Measurements from ENCODE around the gene PTPRT.

Gene PTPRT

DNA sequence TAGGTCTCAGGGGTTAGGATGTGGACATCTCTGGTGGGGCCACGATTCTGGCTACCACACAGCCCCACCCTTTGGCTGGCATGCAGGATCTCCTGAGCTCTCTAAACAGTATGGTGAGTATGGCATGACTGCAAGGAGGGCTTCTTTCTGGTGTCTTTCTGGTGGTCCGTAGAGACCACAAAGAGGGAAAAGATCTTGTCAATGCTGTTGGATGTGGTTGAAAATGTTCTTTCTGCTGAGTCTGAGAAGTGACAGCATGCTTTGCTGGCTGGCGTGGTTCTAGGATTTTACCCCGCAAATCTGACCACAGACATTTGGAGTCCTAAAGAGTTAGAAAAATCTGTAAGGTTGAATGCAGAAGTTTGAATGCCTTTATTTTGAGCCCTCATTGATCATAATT, 1096.7 kb downstream of the PTPRT start:
- no peak for DNase-seq (ENCODE audit: extremely low spot score)
- ChIA-PET POLR2A (no interaction called here), CTCF (no interaction called here)
- TF ChIP-seq NFRKB (IDR thresholded peaks at IDR 0.05) (no peak), SUZ12 (IDR thresholded peaks at IDR 0.05) (no peak), TARDBP (IDR thresholded peaks at IDR 0.05) (no peak), FOXM1 (IDR thresholded peaks at IDR 0.05; ENCODE audit: borderline replicate concordance) (no peak), ELF4 (IDR thresholded peaks at IDR 0.05) (no peak), CTBP1 (IDR thresholded peaks at IDR 0.05; ENCODE audit: borderline replicate concordance) (no peak), L3MBTL2 (conservative IDR thresholded peaks at IDR 0.05) (no peak), SP1 (IDR thresholded peaks at IDR 0.05) (no peak), FOXA1 (IDR thresholded peaks at IDR 0.05) (no peak), FOXK2 (IDR thresholded peaks at IDR 0.05) (no peak), BHLHE40 (IDR thresholded peaks at IDR 0.05; ENCODE audit: borderline replicate concordance) (no peak), HDGF (IDR thresholded peaks at IDR 0.05; ENCODE audit: borderline replicate concordance) (no peak), LEF1 (IDR thresholded peaks at IDR 0.05; ENCODE audit: borderline replicate concordance) (no peak), ZNF384 (IDR thresholded peaks at IDR 0.05) (no peak), ARNT (IDR thresholded peaks at IDR 0.05) (no peak)
- TF ChIP-seq, protein P1, sequence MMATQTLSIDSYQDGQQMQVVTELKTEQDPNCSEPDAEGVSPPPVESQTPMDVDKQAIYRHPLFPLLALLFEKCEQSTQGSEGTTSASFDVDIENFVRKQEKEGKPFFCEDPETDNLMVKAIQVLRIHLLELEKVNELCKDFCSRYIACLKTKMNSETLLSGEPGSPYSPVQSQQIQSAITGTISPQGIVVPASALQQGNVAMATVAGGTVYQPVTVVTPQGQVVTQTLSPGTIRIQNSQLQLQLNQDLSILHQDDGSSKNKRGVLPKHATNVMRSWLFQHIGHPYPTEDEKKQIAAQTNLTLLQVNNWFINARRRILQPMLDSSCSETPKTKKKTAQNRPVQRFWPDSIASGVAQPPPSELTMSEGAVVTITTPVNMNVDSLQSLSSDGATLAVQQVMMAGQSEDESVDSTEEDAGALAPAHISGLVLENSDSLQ (IDR thresholded peaks at IDR 0.05), result no peak

DNA sequence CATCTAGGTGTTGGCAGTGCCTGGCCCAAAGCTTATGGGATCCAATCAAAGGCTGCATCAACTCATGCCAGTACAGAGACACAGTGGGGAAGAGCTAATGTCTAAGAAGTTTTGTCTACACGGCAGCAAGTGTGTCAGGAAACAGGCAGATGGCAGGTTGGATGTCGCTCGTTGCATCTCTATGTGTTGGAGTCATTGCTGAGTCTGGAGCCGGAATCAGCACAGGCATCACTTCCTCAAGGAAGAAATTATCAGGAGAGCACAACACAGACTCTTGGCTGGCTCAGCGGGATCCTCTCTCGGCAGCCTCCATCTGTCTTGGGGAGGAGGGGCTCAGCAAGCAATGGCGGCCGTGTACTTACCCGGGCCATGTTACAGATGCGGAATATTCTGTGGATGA, 1104.3 kb downstream of the PTPRT start:
- TF ChIP-seq FOXK2 (IDR thresholded peaks at IDR 0.05), result no peak
- TF ChIP-seq BHLHE40 (IDR thresholded peaks at IDR 0.05; ENCODE audit: borderline replicate concordance), result no peak
- no peak for TF ChIP-seq ELF4 (IDR thresholded peaks at IDR 0.05)
- no peak for TF ChIP-seq CTBP1 (IDR thresholded peaks at IDR 0.05; ENCODE audit: borderline replicate concordance)
- TF ChIP-seq SUZ12 (IDR thresholded peaks at IDR 0.05), result no peak
- TF ChIP-seq HDGF (IDR thresholded peaks at IDR 0.05; ENCODE audit: borderline replicate concordance), result no peak
- no peak for TF ChIP-seq NFRKB (IDR thresholded peaks at IDR 0.05)
- no peak for TF ChIP-seq FOXM1 (IDR thresholded peaks at IDR 0.05; ENCODE audit: borderline replicate concordance)
- TF ChIP-seq SP1 (IDR thresholded peaks at IDR 0.05), result no peak
- no peak for TF ChIP-seq ARNT (IDR thresholded peaks at IDR 0.05)
- TF ChIP-seq, protein P1 (IDR thresholded peaks at IDR 0.05), result no peak
- no peak for TF ChIP-seq L3MBTL2 (conservative IDR thresholded peaks at IDR 0.05)
- TF ChIP-seq TARDBP (IDR thresholded peaks at IDR 0.05), result no peak
- no peak for TF ChIP-seq FOXA1 (IDR thresholded peaks at IDR 0.05)
- no peak for TF ChIP-seq ZNF384 (IDR thresholded peaks at IDR 0.05)
- POLR2A ChIA-PET, result no interaction called here

DNA sequence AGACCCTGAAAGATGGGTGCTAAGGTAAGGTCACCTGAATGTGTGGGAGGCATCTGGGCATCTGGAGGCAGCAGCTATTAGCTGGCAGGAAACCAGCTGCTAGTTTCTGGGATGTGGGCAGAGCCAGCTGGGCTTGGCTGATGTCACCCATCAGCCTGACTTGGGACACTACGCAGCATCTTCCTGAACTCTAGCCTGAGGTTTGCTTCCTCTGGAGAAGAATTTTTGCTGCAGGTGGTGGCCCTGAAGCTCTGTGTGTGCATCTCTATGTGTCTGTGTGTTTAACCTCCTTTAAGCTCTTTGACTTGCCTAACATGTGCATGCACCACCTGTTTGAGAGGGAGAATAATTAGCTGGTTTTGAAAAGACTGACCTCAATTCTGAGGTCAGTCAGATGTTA, 1106.4 kb downstream of the PTPRT start:
- TF ChIP-seq SP1 (IDR thresholded peaks at IDR 0.05) (no peak), L3MBTL2 (conservative IDR thresholded peaks at IDR 0.05) (no peak), LEF1 (IDR thresholded peaks at IDR 0.05; ENCODE audit: borderline replicate concordance) (no peak), SUZ12 (IDR thresholded peaks at IDR 0.05) (no peak), NFRKB (IDR thresholded peaks at IDR 0.05) (no peak), FOXA1 (IDR thresholded peaks at IDR 0.05) (no peak), TARDBP (IDR thresholded peaks at IDR 0.05) (no peak), HDGF (IDR thresholded peaks at IDR 0.05; ENCODE audit: borderline replicate concordance) (no peak), FOXM1 (IDR thresholded peaks at IDR 0.05; ENCODE audit: borderline replicate concordance) (no peak)
- TF ChIP-seq, protein P1 (IDR thresholded peaks at IDR 0.05), result no peak
- CTCF ChIA-PET, result no interaction called here
- no peak for DNase-seq (ENCODE audit: extremely low spot score)
- POLR2A ChIA-PET, result no interaction called here

More for the DNA sequence above, 1104.3 kb downstream of the PTPRT start:
- DNase-seq (ENCODE audit: extremely low spot score), result no peak
- CTCF ChIA-PET, result no interaction called here

DNA sequence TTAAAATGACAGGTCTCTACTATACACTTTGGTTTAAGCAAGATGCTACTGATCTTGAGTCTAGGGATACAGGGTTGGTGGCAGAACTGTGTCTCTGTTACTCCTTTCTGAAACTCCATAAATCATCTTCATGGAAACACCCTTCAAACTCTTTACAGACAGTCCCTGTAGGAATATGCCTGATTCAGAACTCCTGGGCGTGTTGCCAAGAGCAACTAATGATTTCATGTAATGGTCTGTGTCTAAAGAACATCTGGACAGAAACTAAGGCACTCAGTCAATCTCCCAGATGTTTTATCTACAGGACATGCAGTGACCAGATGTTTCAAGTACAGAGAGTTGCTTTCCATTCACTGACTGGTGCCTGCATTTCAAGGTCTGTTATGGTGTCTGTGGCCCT, 1107.1 kb downstream of the PTPRT start:
- ChIA-PET CTCF (no interaction called here), POLR2A (no interaction called here)
- no peak for DNase-seq (ENCODE audit: extremely low spot score)
- TF ChIP-seq ARNT (IDR thresholded peaks at IDR 0.05) (no peak), FOXM1 (IDR thresholded peaks at IDR 0.05; ENCODE audit: borderline replicate concordance) (no peak), SUZ12 (IDR thresholded peaks at IDR 0.05) (no peak), NFRKB (IDR thresholded peaks at IDR 0.05) (no peak), L3MBTL2 (conservative IDR thresholded peaks at IDR 0.05) (no peak), LEF1 (IDR thresholded peaks at IDR 0.05; ENCODE audit: borderline replicate concordance) (no peak), ELF4 (IDR thresholded peaks at IDR 0.05) (no peak), BHLHE40 (IDR thresholded peaks at IDR 0.05; ENCODE audit: borderline replicate concordance) (no peak), FOXA1 (IDR thresholded peaks at IDR 0.05) (no peak), CTBP1 (IDR thresholded peaks at IDR 0.05; ENCODE audit: borderline replicate concordance) (no peak), SP1 (IDR thresholded peaks at IDR 0.05) (no peak)

DNA sequence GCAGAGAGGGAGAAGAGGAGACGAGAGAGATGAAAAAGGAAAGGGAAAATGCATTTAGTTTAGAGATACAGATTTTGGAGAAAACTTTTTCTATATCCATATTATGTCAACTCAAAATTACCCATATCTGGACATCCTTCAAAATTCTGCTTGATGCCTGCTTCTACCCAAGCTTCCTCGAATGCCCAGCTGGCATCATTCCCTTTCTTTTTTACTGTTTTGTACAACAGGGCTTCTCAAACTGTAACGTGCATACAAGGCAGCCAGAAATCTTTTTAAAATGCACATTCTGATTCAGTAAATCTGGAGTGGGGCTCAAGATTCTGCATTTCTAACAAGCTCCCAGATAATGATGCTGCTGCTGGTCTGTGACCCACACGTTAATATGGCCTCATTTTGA, 1108.8 kb downstream of the PTPRT start:
- no peak for TF ChIP-seq ZNF384 (IDR thresholded peaks at IDR 0.05)
- no peak for TF ChIP-seq BHLHE40 (IDR thresholded peaks at IDR 0.05; ENCODE audit: borderline replicate concordance)
- no peak for TF ChIP-seq FOXK2 (IDR thresholded peaks at IDR 0.05)
- no peak for TF ChIP-seq NFRKB (IDR thresholded peaks at IDR 0.05)
- TF ChIP-seq TARDBP (IDR thresholded peaks at IDR 0.05), result no peak
- TF ChIP-seq SP1 (IDR thresholded peaks at IDR 0.05), result no peak
- TF ChIP-seq SUZ12 (IDR thresholded peaks at IDR 0.05), result no peak
- no peak for TF ChIP-seq ELF4 (IDR thresholded peaks at IDR 0.05)
- TF ChIP-seq ARNT (IDR thresholded peaks at IDR 0.05), result no peak
- no peak for TF ChIP-seq HDGF (IDR thresholded peaks at IDR 0.05; ENCODE audit: borderline replicate concordance)
- no peak for TF ChIP-seq LEF1 (IDR thresholded peaks at IDR 0.05; ENCODE audit: borderline replicate concordance)
- no peak for TF ChIP-seq CTBP1 (IDR thresholded peaks at IDR 0.05; ENCODE audit: borderline replicate concordance)
- no peak for TF ChIP-seq L3MBTL2 (conservative IDR thresholded peaks at IDR 0.05)
- TF ChIP-seq, protein P1 (IDR thresholded peaks at IDR 0.05), result no peak
- CTCF ChIA-PET, result no interaction called here
- POLR2A ChIA-PET, result no interaction called here
- no peak for DNase-seq (ENCODE audit: extremely low spot score)
